Mucosa of rectum (tissue), 2 donors: ENCODE measurements around the gene SCEL.

Source experiments
- H3K27ac ChIP-seq, 2 donors: one replicate each; pipeline ENCODE4 v1.7.0; 2013; ENCODE audit warnings: inconsistent platforms in 2 of 2, low read depth in 2 of 2, low read length in 2 of 2
- H3K27me3 ChIP-seq, 2 donors: one replicate each; pipeline ENCODE4 v1.7.0; 2013; ENCODE audit warnings: low read length in 2 of 2; ENCODE audit not compliant: control insufficient read depth in 2 of 2, insufficient read depth in 2 of 2
- H3K36me3 ChIP-seq, 2 donors: one replicate each; pipeline ENCODE4 v1.7.0; 2013; ENCODE audit warnings: low read length in 2 of 2; ENCODE audit not compliant: control insufficient read depth in 2 of 2, insufficient read depth in 2 of 2
- H3K4me1 ChIP-seq, 2 donors: one replicate each; pipeline ENCODE4 v1.7.0; 2013; ENCODE audit warnings: low read length in 2 of 2, mild to moderate bottlenecking in 1 of 2; ENCODE audit not compliant: control insufficient read depth in 2 of 2, insufficient read depth in 2 of 2
- H3K4me3 ChIP-seq, 2 donors: one replicate each; pipeline ENCODE4 v1.7.0; 2013; ENCODE audit warnings: low read length in 2 of 2
- H3K9ac ChIP-seq, 2 donors: one replicate each; pipeline ENCODE4 v1.7.0; 2013; ENCODE audit warnings: low read length in 2 of 2, low read depth in 1 of 2, mild to moderate bottlenecking in 1 of 2
- H3K9me3 ChIP-seq, 2 donors: one replicate each; pipeline ENCODE4 v1.7.0; 2013; ENCODE audit warnings: low read length in 2 of 2; ENCODE audit not compliant: control insufficient read depth in 2 of 2
- donor health status: healthy.
- donor health status: Normal muscosa, but diverticular disease.

The SCEL gene, protein sequence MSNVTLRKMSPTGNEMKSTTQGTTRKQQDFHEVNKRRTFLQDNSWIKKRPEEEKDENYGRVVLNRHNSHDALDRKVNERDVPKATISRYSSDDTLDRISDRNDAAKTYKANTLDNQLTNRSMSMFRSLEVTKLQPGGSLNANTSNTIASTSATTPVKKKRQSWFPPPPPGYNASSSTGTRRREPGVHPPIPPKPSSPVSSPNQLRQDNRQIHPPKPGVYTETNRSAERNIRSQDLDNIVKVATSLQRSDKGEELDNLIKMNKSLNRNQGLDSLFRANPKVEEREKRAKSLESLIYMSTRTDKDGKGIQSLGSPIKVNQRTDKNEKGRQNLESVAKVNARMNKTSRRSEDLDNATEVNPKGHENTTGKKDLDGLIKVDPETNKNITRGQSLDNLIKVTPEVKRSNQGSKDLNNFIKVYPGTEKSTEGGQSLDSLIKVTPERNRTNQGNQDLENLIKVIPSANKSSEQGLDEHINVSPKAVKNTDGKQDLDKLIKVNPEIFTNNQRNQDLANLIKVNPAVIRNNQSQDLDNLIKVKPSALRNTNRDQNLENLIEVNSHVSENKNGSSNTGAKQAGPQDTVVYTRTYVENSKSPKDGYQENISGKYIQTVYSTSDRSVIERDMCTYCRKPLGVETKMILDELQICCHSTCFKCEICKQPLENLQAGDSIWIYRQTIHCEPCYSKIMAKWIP

DNA sequence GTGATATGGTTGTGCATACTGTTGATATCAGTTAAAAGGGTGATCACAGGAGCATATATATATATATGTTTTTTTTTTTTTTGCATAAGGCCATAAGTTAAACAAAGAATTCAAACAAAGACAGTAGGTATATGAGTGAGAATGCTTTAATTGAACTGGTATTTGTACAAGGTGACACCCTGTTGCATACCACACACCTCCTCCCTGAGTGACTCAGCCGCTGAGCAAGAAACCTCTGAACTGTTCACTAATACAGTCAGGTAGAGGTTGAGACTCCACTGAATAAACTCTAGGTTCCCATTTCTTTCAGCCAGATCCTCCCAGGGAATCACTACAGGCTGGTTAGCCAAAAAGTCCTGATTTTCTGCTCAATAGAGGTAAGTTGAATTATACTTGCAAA is at the start of gene SCEL:
TSS of gene SCEL (plus strand) at position 259 of the 400 bp plus-strand sequence. CDS start 20,170 bp downstream, outside the sequence.
- Histone ChIP-seq H3K9ac (no peak within 1 kb of the TSS), H3K9me3 (no peaks in the 10 kb centered on the region), H3K4me1 (no peaks in the 10 kb centered on the region), H3K36me3 (no peaks in the 10 kb centered on the region), H3K4me3 (no peak within 1 kb of the TSS), H3K27me3 (no peaks in the 10 kb centered on the region), H3K27ac (no peak within 1 kb of the TSS)

DNA sequence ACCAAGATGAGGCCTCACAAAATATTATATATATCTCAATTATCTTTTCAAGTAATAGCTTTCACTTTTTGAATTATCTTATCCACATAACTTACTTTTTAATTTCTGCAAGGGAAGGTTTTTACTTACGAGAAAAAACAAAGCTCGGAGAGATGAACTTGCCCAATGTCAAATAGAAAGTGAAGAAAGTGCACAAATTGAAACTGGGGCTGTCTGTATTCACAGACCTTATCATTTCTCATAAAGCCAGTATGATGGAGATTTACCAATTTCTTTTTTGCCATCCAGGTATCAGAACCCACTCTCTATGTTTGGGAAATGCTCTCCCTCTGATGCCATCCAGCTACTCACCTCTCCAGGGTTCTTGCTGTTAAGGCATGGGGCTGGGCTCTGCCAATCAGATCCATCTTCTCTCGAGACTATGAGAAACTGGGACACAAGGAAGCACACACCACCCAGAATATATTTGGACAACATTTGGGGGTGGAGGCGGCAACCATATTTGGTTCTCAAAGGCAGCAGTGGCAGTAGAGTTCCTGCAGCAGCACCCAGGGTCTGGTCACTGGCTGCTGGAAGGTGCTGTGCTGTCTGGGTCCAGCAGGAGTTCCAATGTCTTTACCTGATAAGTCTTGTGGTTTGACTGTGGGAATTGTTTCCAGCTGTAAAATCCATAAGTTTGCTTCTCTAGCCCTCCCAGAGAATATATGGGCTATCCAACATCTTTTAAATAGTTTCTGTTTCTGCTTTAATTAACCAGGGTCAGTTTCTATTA is 45.8 kb upstream of the SCEL start:
- Histone ChIP-seq H3K4me3 (no peak overlapping the region), H3K27ac (no peak overlapping the region), H3K36me3 (no peaks in the 10 kb centered on the region), H3K27me3 (no peaks in the 10 kb centered on the region), H3K4me1 (no peaks in the 10 kb centered on the region), H3K9ac (no peak overlapping the region), H3K9me3 (no peaks in the 10 kb centered on the region)

DNA sequence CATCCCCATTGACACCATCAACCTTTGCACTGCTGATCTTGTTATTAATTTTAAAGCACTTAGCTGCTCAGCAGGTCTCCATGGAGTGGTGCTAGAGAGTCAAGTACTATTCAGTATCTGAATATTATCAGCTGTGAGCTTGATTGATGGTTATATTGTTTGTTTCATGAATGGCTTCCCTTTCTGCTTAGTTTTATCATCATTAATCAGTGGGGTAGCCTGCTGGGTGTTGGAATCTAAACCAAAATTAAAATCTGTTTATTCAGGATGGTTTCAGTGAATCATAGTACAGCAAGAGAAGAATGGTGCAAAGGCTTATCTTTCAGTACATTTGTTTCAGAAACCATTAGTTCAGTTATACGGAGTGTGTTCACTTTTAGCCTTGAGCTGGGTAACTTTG is 42.5 kb upstream of the SCEL start:
- Histone ChIP-seq H3K27me3 (no peaks in the 10 kb centered on the region), H3K9ac (no peak overlapping the region), H3K4me3 (no peak overlapping the region), H3K27ac (no peak overlapping the region), H3K36me3 (no peaks in the 10 kb centered on the region), H3K4me1 (no peaks in the 10 kb centered on the region), H3K9me3 (no peaks in the 10 kb centered on the region)

DNA sequence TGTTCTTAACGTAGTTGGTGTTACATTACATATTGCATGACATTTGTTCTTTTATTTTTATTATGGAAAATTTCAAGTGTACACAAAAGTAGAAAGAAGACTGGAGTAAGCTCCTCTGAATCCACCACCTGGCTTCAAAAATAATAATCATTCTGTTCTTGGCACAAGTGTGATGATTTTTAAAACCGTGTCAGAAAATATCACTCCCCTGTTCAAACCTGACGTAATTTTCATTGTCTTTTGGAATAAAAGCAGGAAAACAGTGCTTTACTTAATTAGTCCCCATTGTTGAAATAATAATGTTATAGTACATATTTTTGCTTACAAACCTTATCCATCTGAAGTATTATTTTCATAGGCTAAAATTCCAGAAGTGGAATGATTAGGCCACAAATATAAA is 41.3 kb upstream of the SCEL start:
- Histone ChIP-seq H3K27ac (no peak overlapping the region), H3K4me3 (no peak overlapping the region), H3K27me3 (no peaks in the 10 kb centered on the region), H3K36me3 (no peaks in the 10 kb centered on the region), H3K4me1 (no peaks in the 10 kb centered on the region), H3K9me3 (no peaks in the 10 kb centered on the region), H3K9ac (no peak overlapping the region)

DNA sequence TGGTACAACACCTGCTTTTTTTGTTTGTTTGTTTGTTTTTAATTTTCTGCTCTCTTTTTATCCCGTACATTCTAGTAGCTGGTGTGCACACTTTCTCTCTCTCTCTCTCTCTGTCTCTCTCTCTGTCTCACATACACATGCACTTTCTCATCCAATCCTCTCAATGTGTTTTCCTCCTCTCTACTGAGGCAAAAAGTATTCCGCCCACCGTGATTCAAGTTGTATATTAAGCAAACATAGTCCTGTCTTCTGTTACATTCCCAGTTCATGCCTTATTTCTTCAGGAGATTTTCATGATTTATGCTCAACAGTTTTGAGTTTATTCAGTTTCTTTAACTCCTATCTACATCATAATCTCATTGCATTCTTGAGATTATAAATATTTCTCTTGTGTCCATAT is 38.2 kb upstream of the SCEL start:
- Histone ChIP-seq H3K27ac (no peak overlapping the region), H3K4me3 (no peak overlapping the region), H3K36me3 (no peaks in the 10 kb centered on the region), H3K4me1 (no peaks in the 10 kb centered on the region), H3K9me3 (no peaks in the 10 kb centered on the region), H3K27me3 (no peaks in the 10 kb centered on the region), H3K9ac (no peak overlapping the region)

DNA sequence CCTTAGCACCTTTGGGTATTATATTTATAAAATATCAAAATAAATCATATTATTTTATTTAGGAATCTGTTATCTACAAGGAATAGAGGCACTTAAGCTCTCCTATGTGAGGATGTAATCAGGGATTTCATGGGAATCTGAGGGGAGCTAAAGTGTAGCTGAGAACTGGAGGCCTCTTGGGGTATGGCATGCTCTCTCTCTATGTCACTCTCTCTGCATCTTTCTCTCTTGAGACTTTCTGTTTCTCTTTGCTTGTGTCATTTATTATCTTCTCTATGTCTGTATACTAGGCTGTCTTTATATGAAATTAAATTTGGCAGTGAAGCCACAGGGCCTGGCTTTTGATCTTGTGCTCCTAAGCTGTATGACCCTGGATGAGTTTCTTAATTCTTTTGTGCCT is 37.7 kb upstream of the SCEL start:
- no peak overlapping the region for H3K27ac ChIP-seq
- no peaks in the 10 kb centered on the region for H3K36me3 ChIP-seq
- no peaks in the 10 kb centered on the region for H3K27me3 ChIP-seq
- no peaks in the 10 kb centered on the region for H3K4me1 ChIP-seq
- H3K4me3 ChIP-seq, result no peak overlapping the region
- no peak overlapping the region for H3K9ac ChIP-seq
- no peaks in the 10 kb centered on the region for H3K9me3 ChIP-seq

DNA sequence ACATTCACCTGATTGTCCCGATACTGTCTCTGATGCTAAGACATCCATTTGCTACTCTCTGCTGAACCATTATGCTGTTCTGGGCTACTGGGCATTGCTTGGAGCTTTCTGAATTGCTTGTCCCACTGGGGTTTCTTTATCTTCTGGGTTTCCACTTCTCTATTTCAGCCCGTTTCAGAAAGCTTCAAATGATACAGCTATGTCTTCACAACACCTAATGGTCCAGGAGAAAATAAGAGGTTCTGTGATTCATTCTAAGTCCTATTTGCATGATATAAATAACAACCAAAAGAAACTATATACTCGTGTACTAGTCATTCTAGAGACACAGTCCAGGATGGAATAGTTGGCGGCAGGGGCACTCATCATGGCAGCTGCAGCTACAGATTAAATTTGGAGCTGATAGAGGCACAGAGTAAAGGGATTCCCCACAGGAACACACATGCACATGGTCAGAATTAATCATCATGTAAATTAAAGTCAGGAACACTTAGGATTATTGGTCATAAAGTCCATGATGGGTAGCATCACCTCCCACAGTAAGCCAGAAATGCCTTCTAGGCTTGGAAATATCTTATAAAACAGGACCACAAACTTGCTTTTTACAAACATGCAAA is 33.3 kb upstream of the SCEL start:
- Histone ChIP-seq H3K9me3 (no peaks in the 10 kb centered on the region), H3K27me3 (no peaks in the 10 kb centered on the region), H3K27ac (no peak overlapping the region), H3K4me1 (no peaks in the 10 kb centered on the region), H3K9ac (no peak overlapping the region), H3K4me3 (no peak overlapping the region), H3K36me3 (no peaks in the 10 kb centered on the region)

DNA sequence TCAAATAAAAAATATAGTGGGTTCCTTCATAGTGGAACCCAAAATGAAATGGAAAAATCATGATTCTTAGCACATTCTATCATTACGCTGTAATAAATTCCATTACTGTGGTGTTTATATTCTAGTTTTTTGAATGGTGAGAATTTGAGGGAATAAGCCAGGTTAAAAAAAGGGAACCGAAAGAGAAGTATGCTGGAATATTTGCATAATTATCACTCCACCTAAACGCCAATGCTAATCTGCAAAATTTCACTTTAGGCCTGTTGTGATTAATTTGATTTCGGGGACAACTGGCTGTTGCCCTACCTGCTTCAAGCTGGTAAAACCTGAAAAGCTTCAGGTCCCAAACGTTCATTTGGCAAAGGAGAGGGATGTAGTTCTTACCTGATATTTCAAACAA is 32.1 kb upstream of the SCEL start:
- Histone ChIP-seq H3K9ac (no peak overlapping the region), H3K4me1 (no peaks in the 10 kb centered on the region), H3K27ac (no peak overlapping the region), H3K27me3 (no peaks in the 10 kb centered on the region), H3K9me3 (no peaks in the 10 kb centered on the region), H3K4me3 (no peak overlapping the region), H3K36me3 (no peaks in the 10 kb centered on the region)

DNA sequence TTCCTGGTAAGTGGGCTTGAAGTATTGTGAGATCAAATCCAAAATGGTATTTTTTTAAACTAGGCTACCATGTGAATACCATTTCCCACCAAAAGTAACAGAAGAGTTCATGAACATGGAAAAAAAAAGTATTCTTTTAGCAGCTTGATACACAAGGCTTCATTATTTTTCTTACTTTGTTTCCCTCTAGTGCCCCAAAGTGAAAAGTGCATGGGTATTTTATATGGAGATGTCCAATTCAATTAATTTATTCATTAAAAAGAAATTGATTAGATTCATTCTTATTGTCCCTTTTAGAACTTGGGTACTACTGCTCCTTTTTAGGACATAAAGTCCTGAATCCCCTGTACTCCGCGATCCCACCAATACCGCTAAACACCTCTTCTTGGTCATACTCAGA is 28.6 kb upstream of the SCEL start:
- no peak overlapping the region for H3K4me3 ChIP-seq
- no peaks in the 10 kb centered on the region for H3K9me3 ChIP-seq
- no peaks in the 10 kb centered on the region for H3K4me1 ChIP-seq
- no peak overlapping the region for H3K9ac ChIP-seq
- H3K36me3 ChIP-seq, result no peaks in the 10 kb centered on the region
- no peak overlapping the region for H3K27ac ChIP-seq
- no peaks in the 10 kb centered on the region for H3K27me3 ChIP-seq
